ENCODE data around the gene ADAM22.

DNA sequence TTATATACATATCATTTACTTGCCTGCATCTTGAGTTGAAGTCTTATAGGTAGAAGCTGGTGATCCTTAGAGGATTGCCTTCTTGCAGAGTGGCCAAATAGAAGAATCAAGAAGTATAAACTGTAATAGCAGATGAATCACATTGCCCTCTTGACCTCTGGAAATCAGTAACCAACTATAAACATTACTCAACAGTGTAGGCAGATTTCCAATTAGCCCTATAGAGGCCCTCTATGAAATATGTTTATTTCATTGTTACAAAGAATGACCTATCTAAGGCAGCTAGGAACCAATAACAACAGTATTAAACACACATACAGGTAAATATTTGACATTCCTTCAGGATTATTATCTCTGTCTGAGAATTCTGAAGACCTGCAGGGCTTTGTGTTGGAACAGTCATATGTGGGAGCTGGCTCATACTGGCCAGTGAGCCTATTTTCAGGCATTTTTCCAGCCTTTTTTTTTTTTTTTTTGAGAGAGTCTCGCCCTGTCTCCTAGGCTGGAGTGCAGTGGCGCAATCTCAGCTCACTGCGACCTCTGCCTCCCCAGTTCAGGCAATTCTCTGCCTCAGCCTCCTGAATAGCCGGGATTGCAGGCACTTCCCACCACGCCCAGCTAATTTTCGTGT lies 292.9 kb downstream of the ADAM22 start:
- TF ChIP-seq, protein P1, sequence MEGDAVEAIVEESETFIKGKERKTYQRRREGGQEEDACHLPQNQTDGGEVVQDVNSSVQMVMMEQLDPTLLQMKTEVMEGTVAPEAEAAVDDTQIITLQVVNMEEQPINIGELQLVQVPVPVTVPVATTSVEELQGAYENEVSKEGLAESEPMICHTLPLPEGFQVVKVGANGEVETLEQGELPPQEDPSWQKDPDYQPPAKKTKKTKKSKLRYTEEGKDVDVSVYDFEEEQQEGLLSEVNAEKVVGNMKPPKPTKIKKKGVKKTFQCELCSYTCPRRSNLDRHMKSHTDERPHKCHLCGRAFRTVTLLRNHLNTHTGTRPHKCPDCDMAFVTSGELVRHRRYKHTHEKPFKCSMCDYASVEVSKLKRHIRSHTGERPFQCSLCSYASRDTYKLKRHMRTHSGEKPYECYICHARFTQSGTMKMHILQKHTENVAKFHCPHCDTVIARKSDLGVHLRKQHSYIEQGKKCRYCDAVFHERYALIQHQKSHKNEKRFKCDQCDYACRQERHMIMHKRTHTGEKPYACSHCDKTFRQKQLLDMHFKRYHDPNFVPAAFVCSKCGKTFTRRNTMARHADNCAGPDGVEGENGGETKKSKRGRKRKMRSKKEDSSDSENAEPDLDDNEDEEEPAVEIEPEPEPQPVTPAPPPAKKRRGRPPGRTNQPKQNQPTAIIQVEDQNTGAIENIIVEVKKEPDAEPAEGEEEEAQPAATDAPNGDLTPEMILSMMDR (IDR thresholded peaks at IDR 0.05), result no peak
- no peak for TF ChIP-seq POLR2A (IDR thresholded peaks at IDR 0.05)
